ENCODE data around the gene VAV3.
"Not testable (repeated sequence)": the region's sequence is repeated elsewhere in the genome, so short reads cannot be mapped to it uniquely, and the experiment has no call there.

VAV3 gene

DNA sequence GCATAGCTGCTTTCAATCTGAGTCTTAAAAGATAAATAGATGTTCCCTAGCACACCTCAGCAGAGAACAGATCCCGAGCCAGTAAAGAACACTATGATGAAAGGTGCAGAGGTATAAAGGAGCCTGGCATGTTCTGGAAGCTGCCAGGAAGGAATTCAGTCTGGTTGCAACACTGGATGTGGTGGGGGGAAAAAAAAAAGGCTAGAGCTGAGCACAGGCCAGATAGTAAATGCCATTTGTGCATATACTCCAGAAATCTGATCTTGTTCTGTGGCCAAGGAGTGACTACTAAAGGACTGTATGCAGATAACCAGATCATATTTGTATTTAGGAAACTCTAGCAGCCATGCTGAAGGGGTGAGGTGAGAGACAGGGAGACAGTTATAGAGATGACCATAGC, 240.3 kb downstream of the VAV3 start:
- no peak for DNase-seq

DNA sequence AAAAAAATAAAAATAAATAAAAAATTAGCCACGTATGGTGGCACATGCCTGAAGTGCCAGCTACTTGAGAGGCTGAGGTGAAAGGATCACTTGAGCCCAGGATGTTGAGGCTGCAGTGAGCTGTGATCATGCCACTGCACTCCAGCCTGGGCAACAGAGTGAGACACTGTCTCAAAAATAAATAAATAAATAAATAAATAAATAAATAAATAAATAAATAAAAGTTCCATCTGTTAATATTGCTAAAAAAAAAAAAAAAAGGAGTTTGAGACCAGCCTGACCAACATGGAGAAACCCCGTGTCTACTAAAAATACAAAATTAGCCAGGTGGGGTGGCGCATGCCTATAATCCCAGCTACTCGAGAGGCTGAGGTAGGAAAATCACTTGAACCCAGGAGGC, 244.8 kb downstream of the VAV3 start:
- not testable (repeated sequence) for DNase-seq

DNA sequence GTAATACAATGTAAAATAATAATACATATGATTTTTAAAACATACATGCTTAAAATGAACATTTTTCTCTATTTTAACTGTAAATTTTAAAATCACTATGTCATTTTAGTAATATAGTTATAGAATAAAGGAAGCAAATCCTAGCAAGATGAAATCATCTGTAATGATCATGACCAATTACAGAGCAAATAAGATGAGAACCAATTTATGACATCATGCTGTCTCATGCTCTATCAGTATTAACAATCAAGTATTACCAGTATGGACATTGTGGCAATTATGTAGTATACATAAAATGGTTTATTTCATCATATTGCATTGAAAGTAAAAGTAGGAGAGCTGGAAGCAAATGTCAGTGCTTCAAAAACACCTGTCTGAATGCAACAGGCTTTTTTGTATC, 255.0 kb downstream of the VAV3 start:
- DNase-seq: no peak

DNA sequence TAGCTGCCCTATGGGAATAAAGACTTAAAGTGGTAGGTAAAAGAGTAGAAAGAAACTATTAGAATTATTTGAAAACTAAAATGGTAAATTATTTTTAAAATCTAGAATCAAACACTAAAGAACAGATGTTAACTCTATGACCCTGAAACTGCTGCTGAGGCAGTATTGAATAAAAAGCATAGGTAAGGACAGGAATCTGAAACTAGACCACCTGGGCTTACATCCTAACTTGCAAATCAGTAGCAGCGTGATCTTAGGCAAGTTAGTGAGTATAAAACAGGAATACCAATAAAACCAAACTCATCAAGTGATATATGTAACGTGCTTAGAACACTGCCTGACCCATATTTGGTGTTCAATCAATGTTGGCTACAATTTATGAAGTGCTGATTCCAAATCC, 257.9 kb downstream of the VAV3 start:
- no peak for DNase-seq

DNA sequence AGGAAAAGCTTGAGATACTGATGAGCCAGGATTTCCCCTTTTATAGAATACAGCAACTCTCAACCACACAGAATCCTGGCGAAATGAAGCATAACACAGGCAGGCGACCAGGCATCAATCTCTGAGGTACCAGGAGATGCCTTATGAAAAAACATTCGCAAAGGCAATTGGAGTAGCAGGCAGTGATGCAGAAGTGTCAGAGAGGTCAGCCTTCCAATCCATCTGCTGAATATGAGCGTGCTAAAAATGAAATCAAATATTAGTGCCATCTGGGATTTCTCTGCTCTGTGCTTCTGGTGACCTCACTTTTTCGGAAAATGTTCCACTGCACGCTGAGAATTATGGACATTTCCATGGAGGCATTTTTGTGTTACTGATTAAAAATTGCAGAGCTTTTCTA, 258.8 kb downstream of the VAV3 start:
- no peak for DNase-seq

DNA sequence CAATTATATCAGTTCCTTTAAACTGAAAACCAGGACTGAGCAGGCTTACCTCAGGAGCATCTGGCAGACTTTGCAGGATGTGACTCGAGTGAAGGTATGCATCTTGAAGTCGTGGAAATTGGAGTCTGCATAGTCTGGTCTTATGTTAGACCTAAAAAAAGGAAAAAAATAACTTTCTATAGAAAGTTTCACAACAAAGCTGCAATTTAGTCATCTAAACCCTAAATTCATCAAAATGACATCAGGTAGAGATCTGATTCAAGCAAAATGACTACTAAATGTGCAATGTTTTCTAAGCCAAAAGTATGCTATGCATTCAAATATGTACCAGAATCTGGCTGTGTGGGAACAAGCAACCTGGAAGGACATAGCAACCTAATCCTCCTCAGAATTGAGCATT, 260.1 kb downstream of the VAV3 start:
- no peak for DNase-seq

DNA sequence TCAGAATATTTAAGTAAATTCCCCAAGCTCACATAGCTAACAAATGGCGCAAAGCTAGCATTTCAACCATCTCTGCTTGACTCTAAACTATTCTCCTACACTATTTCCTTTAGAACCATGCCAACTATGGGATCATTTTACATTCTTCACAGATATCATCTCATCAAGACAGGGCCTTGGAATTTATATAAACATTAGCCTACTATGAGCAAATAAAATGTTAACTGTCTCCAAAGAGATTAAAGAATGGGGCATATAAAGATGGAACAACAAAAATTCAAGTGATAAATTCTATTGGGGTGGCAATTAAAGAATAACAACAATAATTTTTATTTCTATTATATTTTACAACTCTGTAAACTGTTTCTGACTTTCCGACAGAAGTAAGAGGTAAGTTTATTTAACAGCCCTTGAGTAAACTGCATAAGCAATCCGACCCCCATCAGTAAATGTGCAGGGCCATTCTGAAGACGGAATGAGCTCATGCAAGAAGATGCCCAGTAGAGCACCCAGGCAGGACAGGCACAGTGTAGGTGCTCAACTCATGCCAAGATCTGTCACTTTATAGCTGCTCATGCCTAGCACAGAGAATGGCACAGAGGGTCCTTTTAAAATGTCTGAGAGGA, 261.9 kb downstream of the VAV3 start:
- no peak for DNase-seq

DNA sequence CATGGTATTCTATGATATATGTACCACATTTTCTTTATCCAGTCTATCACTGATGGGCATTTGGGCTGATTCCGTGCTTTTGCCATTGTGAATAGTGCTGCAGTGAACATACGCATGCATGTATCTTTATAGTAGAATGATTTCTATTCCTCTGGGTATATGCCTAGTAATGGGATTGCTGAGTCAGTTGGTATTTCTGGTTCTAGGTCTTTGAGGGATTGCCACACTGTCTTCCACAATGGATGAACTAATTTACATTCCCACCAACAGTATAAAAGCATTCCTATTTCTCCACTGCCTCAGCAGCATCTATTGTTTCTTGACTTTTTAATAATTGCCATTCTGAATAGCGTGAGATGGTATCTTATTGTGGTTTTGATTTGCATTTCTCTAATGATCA, 264.3 kb downstream of the VAV3 start:
- DNase-seq: not testable (repeated sequence)

DNA sequence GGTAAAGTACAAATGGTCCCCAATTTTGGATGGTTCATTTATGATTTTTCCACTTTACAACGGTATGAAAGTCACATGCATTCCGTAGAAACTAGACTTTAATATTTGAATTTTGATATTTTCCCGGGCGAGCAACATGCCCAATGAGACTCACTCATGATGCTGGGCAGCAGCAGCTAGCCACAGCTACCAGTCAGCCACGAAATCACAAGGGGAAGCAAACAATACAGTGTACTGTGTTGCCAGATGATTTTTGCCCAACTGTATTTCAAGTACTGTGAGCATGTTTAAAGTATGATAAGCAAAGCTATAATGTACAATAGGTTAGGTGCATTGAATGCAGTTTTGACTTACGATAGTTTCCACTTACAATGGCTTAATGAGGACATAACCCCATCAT, 266.8 kb downstream of the VAV3 start:
- DNase-seq: no peak

DNA sequence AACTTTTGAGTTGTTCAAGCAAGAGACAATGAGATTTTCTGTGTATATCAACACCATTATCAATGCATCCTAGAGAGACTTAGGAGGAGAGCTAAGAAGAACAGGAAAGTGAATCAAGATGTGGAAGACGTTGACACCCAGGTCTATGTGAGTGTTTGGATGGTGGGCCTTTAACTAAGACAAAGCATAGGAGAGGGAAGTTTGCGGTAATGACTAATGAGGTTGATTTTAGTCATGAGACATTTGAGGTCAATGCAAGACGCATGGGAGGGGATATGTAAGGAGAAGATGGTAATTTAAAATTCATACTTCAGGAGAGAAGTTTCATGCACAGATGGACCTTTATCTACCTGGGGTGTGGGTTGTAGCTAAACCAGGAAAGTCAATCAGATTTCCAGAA, 269.6 kb downstream of the VAV3 start:
- no peak for DNase-seq

DNA sequence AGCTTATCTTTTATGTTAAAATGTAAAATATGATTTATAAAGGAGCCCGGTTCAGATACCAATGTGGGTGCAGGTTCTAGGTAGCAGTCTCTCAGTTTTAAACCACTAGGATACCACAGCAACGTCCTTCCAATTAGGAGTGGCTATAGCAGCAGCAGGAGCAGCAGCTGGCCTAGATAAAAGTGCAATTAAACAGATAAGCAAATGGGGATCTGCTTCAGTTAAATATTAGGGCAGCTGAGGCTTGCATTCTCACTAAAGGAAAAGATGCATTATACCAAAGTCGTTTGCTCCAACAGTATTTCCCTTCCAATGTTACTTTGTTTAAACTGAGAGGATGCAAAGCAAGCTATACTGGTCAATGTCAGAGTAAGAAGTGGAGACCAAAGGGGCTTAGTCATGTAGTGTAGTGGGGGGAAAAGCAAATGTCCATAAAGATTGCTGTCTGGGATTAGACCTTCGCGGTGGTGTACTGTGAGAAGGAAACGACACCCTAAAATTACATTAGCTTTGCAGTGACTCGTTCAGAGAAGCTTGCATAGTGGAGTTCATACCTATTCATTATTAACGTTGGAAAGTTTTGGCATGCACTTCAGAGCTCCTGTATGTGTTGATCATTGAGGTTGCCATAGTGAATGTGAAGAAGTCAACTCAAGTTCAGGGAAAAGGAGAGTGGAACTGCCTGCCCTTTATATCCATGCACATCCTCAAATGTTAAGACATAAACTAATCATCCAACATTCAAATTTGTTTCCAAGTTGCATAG, 272.2 kb downstream of the VAV3 start:
- DNase-seq: no peak

DNA sequence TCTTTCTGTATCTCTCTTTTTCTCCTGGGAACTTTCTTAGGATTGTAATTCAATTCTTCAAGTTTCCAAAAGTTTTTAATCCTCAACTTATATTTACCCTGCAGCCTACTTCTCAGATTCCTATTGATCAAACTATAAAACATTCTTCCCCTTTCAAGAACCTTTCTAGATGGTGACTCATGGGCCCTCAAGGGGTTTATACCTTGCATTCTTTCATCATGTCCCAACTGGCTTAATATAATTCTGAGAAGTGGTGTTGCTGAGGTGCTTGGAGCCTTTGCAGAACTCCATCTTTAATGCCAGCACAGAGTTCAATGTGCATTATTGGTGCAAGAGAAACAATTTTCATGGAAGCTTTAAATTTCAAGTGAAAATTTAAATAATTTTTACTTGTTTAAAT, 273.4 kb downstream of the VAV3 start:
- DNase-seq: no peak

DNA sequence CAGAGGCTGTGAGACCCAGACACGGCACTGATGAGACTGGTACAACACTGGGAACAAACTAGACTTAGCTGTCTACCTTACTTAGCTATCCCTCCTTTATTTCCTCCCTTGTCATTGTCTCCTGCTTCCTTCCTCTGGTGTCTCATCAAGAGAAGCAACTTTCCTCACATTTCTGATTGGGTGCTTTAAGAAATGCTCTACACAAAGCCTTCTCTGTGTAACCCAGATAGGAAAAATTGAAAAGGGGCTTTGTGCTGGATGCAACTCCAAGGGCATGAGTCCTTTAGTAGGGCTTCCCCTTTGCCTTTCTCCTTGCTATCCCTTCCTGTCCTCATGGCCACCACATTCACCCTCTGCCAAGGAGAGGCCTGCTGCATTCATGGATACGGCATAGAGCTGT, 274.5 kb downstream of the VAV3 start:
- DNase-seq: no peak

DNA sequence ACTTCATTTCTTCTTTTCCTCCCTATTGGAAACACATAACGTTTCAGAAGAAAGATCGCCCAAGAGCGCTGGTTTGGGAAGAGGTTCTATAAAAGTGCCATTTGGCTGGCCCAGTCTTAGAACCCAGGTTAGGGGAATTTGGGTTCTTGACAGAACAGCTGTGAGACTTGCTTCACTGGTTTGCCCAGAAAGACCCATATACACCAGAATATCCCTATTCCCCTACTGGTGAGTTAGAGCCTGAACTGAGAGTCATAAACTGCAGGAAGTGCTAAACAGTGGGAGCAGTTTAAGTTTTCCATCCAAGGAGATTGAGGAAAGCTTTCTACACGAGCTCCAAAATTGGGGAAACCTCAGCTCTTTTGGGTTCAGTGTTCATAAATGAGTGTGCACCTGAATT, 275.2 kb downstream of the VAV3 start:
- no peak for DNase-seq

DNA sequence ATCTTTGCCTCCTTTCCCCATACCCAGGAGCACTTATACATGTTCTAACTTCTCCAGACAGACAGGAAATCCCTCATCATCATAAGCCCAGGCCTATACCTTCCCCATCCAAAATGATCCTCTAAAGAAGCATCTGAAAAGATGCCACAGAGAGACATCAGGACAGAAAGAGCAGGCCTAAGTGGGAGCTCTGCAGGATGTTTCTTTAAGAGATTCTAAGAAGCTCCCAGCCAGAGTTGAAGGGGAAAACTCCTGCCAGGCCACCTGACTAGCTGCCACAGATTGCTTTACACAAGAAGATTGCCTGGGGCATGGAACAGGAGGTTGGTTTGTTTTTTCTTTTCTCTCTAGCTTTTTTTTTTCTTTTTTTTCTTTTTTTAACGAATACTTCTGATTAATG, 275.8 kb downstream of the VAV3 start:
- DNase-seq: no peak

DNA sequence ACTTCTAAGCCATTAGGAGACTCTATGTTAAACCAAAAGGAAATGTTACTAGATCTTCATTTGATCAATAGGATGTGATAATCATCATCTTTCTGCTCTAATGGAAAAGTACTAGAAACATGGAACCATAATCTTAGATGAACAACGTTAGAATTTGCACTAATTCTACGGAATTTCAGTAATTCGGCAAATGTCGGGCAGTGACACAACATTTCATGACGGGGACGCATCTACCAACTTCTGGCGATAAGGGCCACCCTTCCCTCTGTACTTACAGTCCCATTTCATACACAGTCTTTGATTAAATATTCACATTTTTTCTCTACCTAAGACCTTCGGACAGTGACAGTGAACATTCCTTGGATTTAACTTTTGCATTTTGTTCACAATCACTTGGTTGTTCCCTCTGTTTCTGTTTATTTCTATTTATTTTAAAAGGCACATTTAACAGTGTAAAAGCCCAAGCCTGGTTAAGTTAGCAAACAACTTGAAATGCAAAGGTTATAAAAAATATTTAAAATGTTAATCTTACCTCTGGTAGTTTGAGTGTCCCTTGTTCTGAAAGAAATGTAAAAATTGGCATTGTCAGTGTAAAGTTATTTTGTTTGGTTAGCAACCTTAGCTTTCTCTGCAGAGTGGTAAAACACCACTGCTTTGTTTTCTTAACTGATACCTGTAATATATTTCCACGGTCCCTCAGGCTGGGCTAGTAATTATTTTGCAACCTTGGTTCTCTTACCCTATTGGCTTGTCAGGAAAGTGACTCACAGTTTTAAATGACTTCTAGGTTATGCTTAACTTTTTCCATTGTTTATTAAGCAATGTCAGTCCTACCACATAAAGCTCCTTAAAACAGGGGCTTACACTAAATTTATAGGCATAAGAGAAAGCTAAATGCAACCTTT, 276.9 kb downstream of the VAV3 start:
- no peak for DNase-seq

DNA sequence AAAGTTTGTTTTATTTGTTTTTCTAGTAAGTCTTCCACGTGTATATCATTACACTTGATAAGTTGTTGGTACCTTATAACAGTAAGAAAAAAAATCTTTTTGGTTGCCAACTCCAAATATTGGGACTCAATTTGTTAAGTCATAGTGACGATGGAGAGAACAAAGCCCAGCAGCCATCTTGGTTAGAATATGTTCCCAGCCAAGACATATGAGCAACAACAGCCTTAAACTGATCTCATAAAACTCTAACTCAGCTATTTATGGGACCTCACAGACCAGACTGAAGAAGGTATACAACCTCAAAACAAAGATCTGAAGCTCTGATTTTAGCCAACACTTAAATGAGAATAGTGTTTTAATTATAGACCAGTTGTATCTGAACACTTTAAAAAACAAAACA, 281.3 kb downstream of the VAV3 start:
- DNase-seq: no peak

DNA sequence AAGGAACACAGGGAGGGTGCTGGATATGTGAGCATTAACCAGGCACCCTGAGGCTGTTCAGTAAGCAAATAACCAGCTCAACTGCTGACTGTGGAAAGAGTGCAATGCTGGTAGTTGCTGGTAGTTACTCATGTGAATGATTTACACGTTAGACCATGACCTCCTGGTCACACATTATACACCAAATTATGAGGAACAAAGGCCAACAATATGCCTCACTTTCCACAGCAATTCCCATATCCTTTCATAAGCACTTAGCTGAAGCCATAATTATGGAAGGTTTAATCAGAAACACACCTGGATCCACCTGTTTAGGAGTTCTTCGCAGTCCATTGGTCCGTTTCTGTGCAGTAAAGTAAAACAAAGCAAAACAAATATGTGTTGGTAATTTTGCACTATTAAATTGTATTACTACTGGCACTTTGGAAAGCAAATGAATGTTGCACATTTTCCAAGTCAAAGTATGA, 281.8 kb downstream of the VAV3 start:
- no peak for DNase-seq

DNA sequence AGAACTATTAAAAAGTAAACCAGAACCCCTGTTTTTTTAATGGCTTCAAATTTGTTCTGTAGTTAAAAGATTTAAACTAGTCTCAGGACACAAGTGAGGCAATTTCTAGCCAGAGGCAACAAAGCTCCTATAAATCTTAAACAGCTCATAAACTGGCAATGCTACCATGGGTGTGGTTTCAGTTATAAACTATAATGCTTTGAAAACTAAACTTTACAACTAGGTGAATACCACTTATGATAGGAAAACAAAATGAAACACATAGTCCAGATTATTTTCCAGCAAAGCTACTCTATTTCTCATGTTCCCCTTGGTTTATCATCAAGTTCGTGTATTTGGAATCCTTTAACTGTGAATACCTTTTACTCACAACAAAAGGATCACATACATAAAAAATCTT, 282.5 kb downstream of the VAV3 start:
- DNase-seq: no peak

DNA sequence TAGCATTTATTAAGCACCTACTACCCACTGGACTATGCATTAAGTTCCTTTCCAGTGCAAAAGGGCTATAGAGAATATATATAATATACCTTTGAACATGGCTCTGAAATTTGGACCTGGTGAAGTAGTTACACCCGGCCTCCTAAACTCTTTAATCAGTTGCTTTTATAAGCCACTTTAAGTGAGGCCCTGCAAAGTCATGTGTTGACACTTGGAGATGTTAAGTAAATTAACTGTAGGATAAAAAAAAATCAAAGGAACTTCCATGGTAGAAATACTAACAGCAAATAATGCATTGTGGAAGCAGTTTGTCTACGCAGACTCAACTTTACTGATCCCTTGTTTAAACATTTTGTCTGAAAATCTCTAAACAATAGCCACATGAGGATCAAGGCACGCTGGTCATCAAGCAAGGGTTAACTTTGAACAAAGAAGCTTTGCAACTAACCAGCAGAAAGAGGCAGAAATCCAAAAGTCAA, 283.9 kb downstream of the VAV3 start:
- no peak for DNase-seq

DNA sequence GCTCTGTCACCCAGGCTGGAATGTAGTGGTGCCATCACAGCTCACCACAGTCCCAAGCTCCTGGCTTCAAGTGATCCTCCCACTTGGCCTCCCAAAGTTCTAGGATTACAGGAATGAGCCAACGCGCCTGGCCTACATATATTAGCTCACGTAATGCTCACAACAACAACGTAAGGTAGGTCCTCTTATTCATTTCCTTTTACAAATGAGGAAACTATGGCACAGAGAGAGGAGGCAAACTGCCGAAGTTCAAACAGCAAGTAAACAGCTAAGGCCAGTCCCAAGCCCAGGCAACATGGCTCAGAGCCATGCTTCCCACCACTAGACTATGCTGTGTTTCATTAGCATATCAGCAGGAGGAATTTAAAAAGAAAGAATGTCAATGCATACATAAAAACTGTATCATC, 284.4 kb downstream of the VAV3 start:
- no peak for DNase-seq

DNA sequence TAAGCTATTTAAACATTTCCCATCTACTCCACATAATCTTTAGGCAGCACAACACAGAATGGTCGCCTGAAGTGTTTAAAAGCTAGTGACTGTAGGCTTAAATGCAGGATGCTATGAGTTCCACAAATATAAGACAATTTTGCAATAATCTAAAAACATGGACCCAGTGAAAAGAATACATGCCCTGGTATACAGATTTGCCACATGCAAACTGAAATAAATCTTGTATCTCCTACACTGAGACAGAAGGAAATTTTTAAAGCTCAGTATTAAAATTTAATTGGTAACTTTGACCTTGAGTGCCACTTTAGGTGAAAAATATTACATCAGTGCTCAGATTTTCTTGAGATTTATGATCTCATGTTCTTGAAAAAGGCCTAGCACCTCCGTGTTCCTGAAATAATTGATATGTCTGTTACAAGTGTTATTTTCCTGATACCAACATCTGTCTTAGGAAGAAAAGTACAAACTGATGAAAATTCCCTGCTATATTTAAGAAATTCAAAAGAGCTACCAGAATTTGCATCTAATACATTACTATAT, 285.5 kb downstream of the VAV3 start:
- no peak for DNase-seq

DNA sequence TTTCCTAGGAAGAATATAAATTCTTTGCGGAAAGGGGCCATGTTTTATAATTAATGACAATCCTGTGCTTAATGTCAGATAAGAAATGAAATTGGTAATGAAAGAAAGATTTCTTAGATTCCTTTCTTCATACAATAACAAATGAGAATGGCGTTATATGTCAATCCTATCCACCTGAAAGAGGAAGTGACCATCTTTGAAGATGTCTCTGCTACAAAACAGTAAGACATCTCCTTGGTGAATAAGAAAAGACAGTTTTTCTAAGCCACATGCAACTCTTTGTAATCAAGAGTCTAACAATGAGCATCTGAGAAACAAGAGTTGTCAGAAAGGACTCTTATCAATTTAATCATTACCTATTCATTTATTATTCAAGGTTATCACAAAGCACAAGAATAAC, 286.0 kb downstream of the VAV3 start:
- DNase-seq: no peak
